ENCODE measurements around the gene ACCSL.

ACCSL gene

GRCh38 chr11:44017443-44018126 lies 30.2 kb upstream of the ACCSL start:
- in situ Hi-C loops (cut with MboI; ENCODE audit: low sequenced_read_pairs), result no loop called here

GRCh38 chr11:44018127-44018521 lies 29.7 kb upstream of the ACCSL start:
- in situ Hi-C loops (cut with MboI; ENCODE audit: low sequenced_read_pairs), result no loop called here

DNA sequence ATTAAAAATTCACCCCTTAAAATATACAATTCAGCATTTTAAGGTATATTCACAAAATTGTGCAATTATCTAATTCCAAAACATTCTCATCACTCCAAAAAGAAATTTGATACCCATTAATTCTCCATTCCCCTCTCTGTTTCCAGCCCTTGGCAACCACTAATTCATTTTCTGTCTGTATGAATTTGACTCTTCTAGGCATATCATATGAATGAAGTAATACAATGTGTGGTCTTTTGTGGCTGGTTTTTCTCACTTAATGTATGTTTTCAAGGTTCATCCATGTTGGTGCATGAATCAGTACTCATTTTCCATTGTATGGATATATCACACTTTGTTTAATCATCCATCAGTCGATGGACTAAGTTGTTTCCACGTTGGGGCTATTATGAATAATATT lies 29.0 kb upstream of the ACCSL start:
- in situ Hi-C loops (cut with MboI; ENCODE audit: low sequenced_read_pairs), result no loop called here

DNA sequence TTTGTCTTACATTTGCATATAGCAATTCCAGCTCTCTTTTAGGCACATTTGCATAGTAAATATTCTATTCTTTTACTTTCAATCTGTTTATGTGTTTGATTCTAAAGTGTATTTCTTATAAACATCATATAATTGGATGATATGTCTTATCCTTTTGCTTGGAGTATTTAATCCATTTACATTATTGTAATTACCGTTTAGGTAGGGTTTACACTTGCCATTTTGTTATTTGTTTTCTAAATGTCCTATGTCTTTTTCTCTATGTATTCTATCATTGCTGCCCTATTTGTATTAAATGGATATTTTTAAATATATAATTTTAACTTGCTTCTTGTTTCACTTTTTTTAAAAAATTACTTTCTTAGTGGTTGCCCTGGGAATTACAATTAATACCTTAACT lies 22.8 kb upstream of the ACCSL start:
- in situ Hi-C loops (cut with MboI; ENCODE audit: low sequenced_read_pairs), result no loop called here

GRCh38 chr11:44025727-44026126 lies 22.1 kb upstream of the ACCSL start:
- in situ Hi-C loops (cut with MboI; ENCODE audit: low sequenced_read_pairs), result no loop called here

- in situ Hi-C loops (cut with MboI; ENCODE audit: low sequenced_read_pairs), result no loop called here
Observed at GRCh38 chr11:44028401-44028800, 19.4 kb upstream of the ACCSL start.

DNA sequence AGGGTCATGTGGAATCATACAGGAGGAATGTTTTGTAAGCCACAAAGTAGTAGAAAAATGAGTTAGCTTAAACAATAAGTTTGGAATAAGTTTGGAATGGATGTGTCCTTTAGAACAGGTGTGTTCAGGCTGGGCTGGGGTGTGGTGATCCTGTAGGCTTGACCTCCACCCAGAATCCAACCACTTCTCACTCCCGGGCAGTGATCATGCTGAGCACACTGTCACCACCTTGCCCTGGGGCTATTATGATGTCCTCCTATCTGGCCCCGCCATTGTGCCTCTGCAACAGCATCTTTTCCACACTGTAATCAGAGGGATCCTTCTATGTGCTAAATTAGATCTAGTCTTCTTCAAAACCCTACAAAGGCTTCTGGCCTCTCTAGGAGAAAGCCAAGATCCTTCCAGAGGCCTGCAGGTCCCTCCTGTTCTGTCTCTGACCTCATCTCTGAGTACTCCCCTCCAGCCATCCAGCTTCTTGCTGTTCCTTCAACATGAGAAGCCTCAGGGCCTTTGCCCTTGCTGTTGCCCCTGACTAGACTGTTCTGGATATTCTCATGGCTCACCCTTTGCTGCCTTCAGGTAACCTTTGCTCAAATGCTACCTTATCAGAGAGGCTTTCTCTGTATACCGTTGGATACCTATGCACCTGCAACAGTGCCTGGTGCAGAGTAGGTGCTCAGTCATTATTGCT lies 18.8 kb upstream of the ACCSL start:
- in situ Hi-C loops (cut with MboI; ENCODE audit: low sequenced_read_pairs), result no loop called here

DNA sequence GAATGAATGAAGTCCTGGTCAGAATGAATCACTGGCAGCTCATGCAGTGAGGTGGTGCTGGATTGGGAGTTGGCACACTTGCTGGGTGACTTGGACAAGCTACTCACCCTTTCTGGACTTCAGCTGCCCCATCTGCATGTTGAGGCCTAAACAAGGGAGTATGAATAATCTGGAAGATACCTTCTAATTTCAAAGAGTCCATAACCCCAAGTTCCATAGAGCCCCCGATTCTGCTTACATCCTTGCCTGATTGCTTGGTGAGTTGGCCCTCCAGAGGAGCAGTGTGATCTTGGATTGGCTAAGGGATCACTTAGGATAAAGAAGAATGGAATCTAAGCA lies 18.3 kb upstream of the ACCSL start:
- in situ Hi-C loops (cut with MboI; ENCODE audit: low sequenced_read_pairs), result no loop called here

GRCh38 chr11:44029977-44030911 lies 17.5 kb upstream of the ACCSL start:
- in situ Hi-C loops (cut with MboI; ENCODE audit: low sequenced_read_pairs), result no loop called here

DNA sequence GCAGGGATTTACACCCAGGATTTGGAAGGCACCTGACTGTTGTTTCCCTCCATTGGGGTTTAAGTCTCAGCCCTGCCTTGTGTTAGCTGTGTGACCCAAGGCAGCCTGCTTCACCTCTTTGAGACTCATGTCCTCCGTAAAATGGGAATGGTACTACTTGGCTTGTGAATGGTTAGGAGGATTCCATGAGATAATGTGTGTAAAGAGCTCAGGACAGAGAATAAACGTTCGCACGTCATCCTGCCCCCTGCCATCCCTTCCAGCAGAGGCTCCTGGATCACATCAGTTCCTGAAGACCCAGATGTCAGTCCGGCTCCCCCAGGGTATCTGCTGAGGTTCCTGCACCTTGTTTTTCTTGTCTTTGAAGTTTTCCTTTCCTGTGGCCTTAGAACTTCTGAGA lies 16.8 kb upstream of the ACCSL start:
- in situ Hi-C loops (cut with MboI; ENCODE audit: low sequenced_read_pairs), result no loop called here

DNA sequence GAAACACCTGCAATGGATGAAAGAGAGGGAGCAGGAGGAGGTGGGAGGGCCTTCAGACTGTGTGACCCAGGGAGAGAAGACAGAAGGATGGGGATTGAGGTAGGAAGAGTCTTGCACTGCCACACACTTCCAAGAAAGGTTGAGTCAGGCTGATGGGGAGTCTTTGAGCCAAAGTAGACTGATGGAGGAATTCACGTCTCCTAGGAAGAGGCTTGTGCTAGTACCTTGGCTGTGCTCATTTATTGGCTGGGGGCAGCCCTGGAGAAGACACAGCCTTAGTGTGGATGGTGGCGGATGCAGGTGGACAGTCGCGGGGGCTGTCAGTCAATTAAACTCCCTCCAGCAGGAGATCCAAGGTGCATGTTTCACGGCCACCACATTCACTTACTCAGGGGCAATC lies 16.2 kb upstream of the ACCSL start:
- in situ Hi-C loops (cut with MboI; ENCODE audit: low sequenced_read_pairs), result no loop called here

GRCh38 chr11:44032299-44033085 lies 15.3 kb upstream of the ACCSL start:
- in situ Hi-C loops (cut with MboI; ENCODE audit: low sequenced_read_pairs), result no loop called here

- in situ Hi-C loops (cut with MboI; ENCODE audit: low sequenced_read_pairs), result no loop called here
Observed at GRCh38 chr11:44033411-44033850, 14.3 kb upstream of the ACCSL start.

- in situ Hi-C loops (cut with MboI; ENCODE audit: low sequenced_read_pairs), result no loop called here
Observed at GRCh38 chr11:44033856-44034255, 13.9 kb upstream of the ACCSL start.

DNA sequence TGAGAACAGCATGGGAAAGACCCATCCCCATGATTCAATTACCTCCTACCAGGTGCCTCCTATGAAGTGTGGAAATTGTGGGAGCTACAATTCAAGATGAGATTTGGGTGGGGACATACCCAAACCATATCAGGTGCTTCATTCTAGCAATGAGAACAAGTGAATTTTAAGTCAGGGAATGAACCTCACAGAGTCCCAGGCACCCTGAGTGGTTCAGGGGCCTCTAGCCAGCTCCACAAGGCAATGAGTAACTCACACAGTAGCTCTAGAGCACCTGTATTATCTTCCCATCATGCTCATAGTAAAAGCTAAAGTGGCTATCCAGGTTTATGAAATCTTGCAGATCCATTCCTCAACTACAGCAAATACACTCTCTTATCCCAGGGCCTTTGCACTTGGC lies 13.1 kb upstream of the ACCSL start:
- in situ Hi-C loops (cut with MboI; ENCODE audit: low sequenced_read_pairs), result no loop called here

- in situ Hi-C loops (cut with MboI; ENCODE audit: low sequenced_read_pairs), result no loop called here
Observed at GRCh38 chr11:44036811-44037657, 10.7 kb upstream of the ACCSL start.

DNA sequence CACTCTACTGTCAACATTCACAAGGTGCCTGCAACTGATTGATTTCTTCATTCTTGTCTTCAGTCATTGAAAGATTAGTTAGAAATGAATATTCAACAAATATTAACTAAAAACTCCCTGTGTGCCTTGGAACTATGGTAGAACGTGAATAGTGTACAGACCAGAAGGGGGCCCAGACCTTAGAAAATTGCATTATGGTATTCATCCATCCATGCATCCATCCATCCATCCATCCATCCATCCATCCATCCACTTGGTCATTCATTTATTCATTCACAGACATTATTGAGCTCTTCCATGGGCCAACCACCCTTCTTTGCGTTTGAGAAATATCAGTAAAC lies 10.2 kb upstream of the ACCSL start:
- in situ Hi-C loops (cut with MboI; ENCODE audit: low sequenced_read_pairs), result no loop called here

- in situ Hi-C loops (cut with MboI; ENCODE audit: low sequenced_read_pairs), result no loop called here
Observed at GRCh38 chr11:44043157-44043556, 4.6 kb upstream of the ACCSL start.

- in situ Hi-C loops (cut with MboI; ENCODE audit: low sequenced_read_pairs), result no loop called here
Observed at GRCh38 chr11:44046182-44046581, 1.6 kb upstream of the ACCSL start.

DNA sequence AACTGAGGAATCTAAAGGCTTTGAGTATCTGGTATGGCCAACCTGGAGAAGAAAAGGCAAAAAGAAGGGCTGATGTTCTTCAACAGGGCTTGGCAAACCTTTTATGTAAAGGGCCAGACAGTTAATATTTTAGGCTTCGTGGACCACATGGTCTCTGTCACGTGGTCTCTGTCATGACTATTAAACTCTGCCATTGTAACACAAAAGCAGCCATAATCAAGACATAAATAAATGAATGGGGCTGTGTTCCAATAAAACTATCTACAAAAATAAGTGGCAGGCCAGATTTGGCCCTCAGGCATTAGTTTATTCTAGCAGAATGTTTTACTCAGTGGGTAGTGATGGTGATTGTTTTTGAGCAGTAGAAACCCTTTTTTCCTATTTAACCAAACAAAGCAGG lies 483 bp upstream of the ACCSL start:
- in situ Hi-C loops (cut with MboI; ENCODE audit: low sequenced_read_pairs), result no loop called here

Measured in HL-60/S4 treated with phorbol 12-myristate 13-acetate at 8.2 ng/mL for 4 days and 3 days (cell line).